HG02943 (cell line): ENCODE measurements around the gene TCTN2.
A peak's percentile ranks its signal among the peaks of the same experiment; 100 is the strongest.

Source experiments
- ATAC-seq: cut with Tn5 transposase; IDR thresholded peaks from one replicate; pipeline ENCODE4 v1.9.1; 2021; ENCODE audit warnings: mild to moderate bottlenecking, low read depth, moderate library complexity; ENCODE audit not compliant: unreplicated experiment

Gene TCTN2

GRCh38 chr12:123670882-123671728, at the start of gene TCTN2:
Gene TCTN2, plus strand, starts transcription at chr12:123671113. Its CDS starts 128 bp downstream, at chr12:123671241.
- ATAC-seq: peak; percentile 90

GRCh38 chr12:123621619-123622530, 49.0 kb upstream of the TCTN2 start:
- no peak for ATAC-seq

GRCh38 chr12:123633379-123634141, 37.4 kb upstream of the TCTN2 start, which contains the start of the genes EIF2B1 and GTF2H3:
Gene EIF2B1, minus strand, starts transcription at chr12:123633686. Its CDS starts 129 bp downstream, at chr12:123633557.
Gene GTF2H3, plus strand, starts transcription at chr12:123633829. Its CDS starts 31 bp downstream, at chr12:123633860.
- peak; percentile 92 for ATAC-seq

- ATAC-seq: peak; percentile 6
These were observed 36.8 kb upstream of the TCTN2 start for GRCh38 chr12:123634142-123634561.

- no peak for ATAC-seq
These were observed 27.0 kb upstream of the TCTN2 start for GRCh38 chr12:123643911-123644310.

- ATAC-seq: no peak
These were observed 25.5 kb upstream of the TCTN2 start for GRCh38 chr12:123645380-123645779.

GRCh38 chr12:123645878-123646277, 25.0 kb upstream of the TCTN2 start:
- no peak for ATAC-seq

- no peak for ATAC-seq
These were observed 22.5 kb upstream of the TCTN2 start for GRCh38 chr12:123648401-123648800.

- ATAC-seq: no peak
These were observed 16.7 kb upstream of the TCTN2 start for GRCh38 chr12:123654129-123654701.

- ATAC-seq: peak; percentile 95
These were observed 15.5 kb upstream of the TCTN2 start for GRCh38 chr12:123655420-123655819.

- no peak for ATAC-seq
These were observed 14.5 kb upstream of the TCTN2 start for GRCh38 chr12:123656392-123656791.

GRCh38 chr12:123657211-123657610, 13.7 kb upstream of the TCTN2 start:
- no peak for ATAC-seq

- no peak for ATAC-seq
These were observed 10.8 kb upstream of the TCTN2 start for GRCh38 chr12:123659996-123660727.

- ATAC-seq: no peak
These were observed 3.1 kb upstream of the TCTN2 start for GRCh38 chr12:123667771-123668170.

- ATAC-seq: no peak
These were observed 963 bp downstream of the TCTN2 start for GRCh38 chr12:123671876-123672275.

- ATAC-seq: no peak
These were observed 4.5 kb downstream of the TCTN2 start for GRCh38 chr12:123675436-123675835.

GRCh38 chr12:123676616-123677320, 5.9 kb downstream of the TCTN2 start:
- ATAC-seq: no peak

GRCh38 chr12:123678981-123679380, 8.1 kb downstream of the TCTN2 start:
- ATAC-seq: no peak

GRCh38 chr12:123681605-123682004, 10.7 kb downstream of the TCTN2 start:
- ATAC-seq: no peak
